Measurements from ENCODE around the gene SAP30L. TPM values are rescaled to one million over a fixed set of nuclear protein-coding genes. Genes with fewer than 3 reads are reported as not detected.

Gene SAP30L
- total RNA-seq, 2 donors from 2014 or later, result 27.7 to 40.3 TPM

GRCh38 chr5:154410786-154411185 lies 35.0 kb upstream of the SAP30L start:
- no peak overlapping the region for H3K9ac ChIP-seq (ENCODE audit: extremely low read depth, low read length, poor library complexity, severe bottlenecking)
- no peak for TF ChIP-seq CTCF (conservative IDR thresholded peaks at IDR 0.05)
- Mint-ChIP-seq H3K36me3 (ENCODE audit: low read depth) (peaks cover 34% of the 10 kb centered on the region), H3K4me3 (no peak overlapping the region), H3K4me1 (peaks cover 11% of the 10 kb centered on the region), H3K27me3 (ENCODE audit: insufficient read depth) (peaks cover 29% of the 10 kb centered on the region), H3K27ac (no peak overlapping the region), H3K9me3 (no peaks in the 10 kb centered on the region)
- no peak overlapping the region for H3K27ac ChIP-seq (ENCODE audit: low read depth, low read length)
- H3K36me3 ChIP-seq (ENCODE audit: control insufficient read depth, insufficient read depth, low read length), result peaks cover 50% of the 10 kb centered on the region
- H3K27me3 ChIP-seq (ENCODE audit: control insufficient read depth, insufficient read depth, low read length, poor library complexity, severe bottlenecking), result no peaks in the 10 kb centered on the region
- H3K4me1 ChIP-seq (ENCODE audit: control insufficient read depth, insufficient read depth, low read length), result peaks cover 8% of the 10 kb centered on the region
- no peak overlapping the region for H3K4me3 ChIP-seq (ENCODE audit: low read length)
- H3K9me3 ChIP-seq (ENCODE audit: control insufficient read depth, low read length), result no peaks in the 10 kb centered on the region
- DNase-seq, result no peak
- 85 to 90% methylated on average over 2 to 6 of the region's 6 CpGs for WGBS, 2 experiments (ENCODE audit: insufficient coverage in 1 of 2, insufficient read length in 1 of 2)

GRCh38 chr5:154411338-154411737 lies 34.5 kb upstream of the SAP30L start:
- peaks cover 34% of the 10 kb centered on the region for H3K36me3 Mint-ChIP-seq (ENCODE audit: low read depth)
- Histone ChIP-seq H3K4me3 (ENCODE audit: low read length) (no peak overlapping the region), H3K9me3 (ENCODE audit: control insufficient read depth, low read length) (no peaks in the 10 kb centered on the region), H3K36me3 (ENCODE audit: control insufficient read depth, insufficient read depth, low read length) (peaks cover 52% of the 10 kb centered on the region), H3K9ac (ENCODE audit: extremely low read depth, low read length, poor library complexity, severe bottlenecking) (no peak overlapping the region), H3K4me1 (ENCODE audit: control insufficient read depth, insufficient read depth, low read length) (peaks cover 8% of the 10 kb centered on the region), H3K27me3 (ENCODE audit: control insufficient read depth, insufficient read depth, low read length, poor library complexity, severe bottlenecking) (no peaks in the 10 kb centered on the region), H3K27ac (ENCODE audit: low read depth, low read length) (no peak overlapping the region)
- no peaks in the 10 kb centered on the region for H3K9me3 Mint-ChIP-seq
- H3K27ac Mint-ChIP-seq, result no peak overlapping the region
- no peak overlapping the region for H3K4me3 Mint-ChIP-seq
- H3K4me1 Mint-ChIP-seq, result peaks cover 11% of the 10 kb centered on the region
- TF ChIP-seq CTCF (conservative IDR thresholded peaks at IDR 0.05), result no peak
- peaks cover 25% of the 10 kb centered on the region for H3K27me3 Mint-ChIP-seq (ENCODE audit: insufficient read depth)
- DNase-seq, result no peak
- 96 to 98% methylated on average over 5 of the region's 5 CpGs for WGBS, 2 experiments (ENCODE audit: insufficient coverage in 1 of 2, insufficient read length in 1 of 2)

GRCh38 chr5:154412316-154412715 lies 33.5 kb upstream of the SAP30L start:
- Mint-ChIP-seq H3K27ac (no peak overlapping the region), H3K9me3 (no peaks in the 10 kb centered on the region), H3K4me3 (no peak overlapping the region), H3K27me3 (ENCODE audit: insufficient read depth) (peaks cover 17% of the 10 kb centered on the region), H3K4me1 (peaks cover 11% of the 10 kb centered on the region), H3K36me3 (ENCODE audit: low read depth) (peaks cover 34% of the 10 kb centered on the region)
- Histone ChIP-seq H3K27ac (ENCODE audit: low read depth, low read length) (no peak overlapping the region), H3K9ac (ENCODE audit: extremely low read depth, low read length, poor library complexity, severe bottlenecking) (no peak overlapping the region), H3K27me3 (ENCODE audit: control insufficient read depth, insufficient read depth, low read length, poor library complexity, severe bottlenecking) (no peaks in the 10 kb centered on the region), H3K4me3 (ENCODE audit: low read length) (no peak overlapping the region), H3K4me1 (ENCODE audit: control insufficient read depth, insufficient read depth, low read length) (peaks cover 4% of the 10 kb centered on the region), H3K36me3 (ENCODE audit: control insufficient read depth, insufficient read depth, low read length) (peaks cover 57% of the 10 kb centered on the region), H3K9me3 (ENCODE audit: control insufficient read depth, low read length) (no peaks in the 10 kb centered on the region)
- no peak for DNase-seq
- WGBS, 2 experiments (ENCODE audit: insufficient coverage in 1 of 2, insufficient read length in 1 of 2), result 90 to 99% methylated on average over 2 to 3 of the region's 3 CpGs
- TF ChIP-seq CTCF (conservative IDR thresholded peaks at IDR 0.05), result no peak
